HCT116 (cell line): ENCODE data around the gene APOBEC3C. TPM values are rescaled to one million over a fixed set of nuclear protein-coding genes. Genes with fewer than 3 reads are reported as not detected.
"Not testable (repeated sequence)": the region's sequence is repeated elsewhere in the genome, so short reads cannot be mapped to it uniquely, and the experiment has no call there.

Experiments
- ATAC-seq: fragments of 200-7000 bp; cut with Tn5 transposase; 2 replicates; pipeline ENCODE4 v1.9.1; 2020; ENCODE audit warnings: mild to moderate bottlenecking, moderate library complexity
- BruUV-seq: library from RNA; stranded (reverse); fragments of 400-500 nt; replicated peaks from 2 replicates; lab custom pipeline; 2021; lab: Mats Ljungman, UMichigan
- CTCF ChIA-PET: fragments of 300-600 bp; sonication (Branson Sonifier 250); formaldehyde crosslinking; loops from one replicate; lab custom pipeline; 2021; ENCODE audit warnings: antibody characterized with exemption; lab: Charles Lee
- POLR2A ChIA-PET: fragments of 300-600, 350-600 bp; sonication (Branson Sonifier 250); formaldehyde crosslinking; loops from one replicate; lab custom pipeline; 2021; ENCODE audit warnings: antibody characterized with exemption; lab: Charles Lee
- RAD21 ChIA-PET, 2 experiments: fragments of 300-600 bp; sonication (Branson Sonifier 250); formaldehyde crosslinking; loops; one replicate each; lab custom pipeline; 2023; ENCODE audit warnings: low total read pairs in 2 of 2; ENCODE audit not compliant: uncharacterized antibody in 2 of 2, unreplicated experiment in 2 of 2, low non-redundant PET in 1 of 2; lab: Charles Lee
- DNase-seq: peaks from one replicate; pipeline ENCODE4 v3.0.0-alpha.2; 2010; ENCODE audit warnings: low read depth, low spot score
- H2AFZ ChIP-seq: fragments of 200-600 bp; shearing (Covaris generic), sonication (generic); 2 replicates; pipeline ENCODE4 v1.6.1; 2017; ENCODE audit warnings: low read depth, mixed run types, mixed read lengths, antibody characterized with exemption, low read length; ENCODE audit not compliant: poor library complexity, severe bottlenecking
- H3K27ac ChIP-seq: 2 replicates; pipeline ENCODE4 v1.5.1; 2012; ENCODE audit warnings: low read depth, low read length
- H3K27me3 ChIP-seq: fragments of 200-600 bp; sonication (generic); 2 replicates; pipeline ENCODE4 v1.6.1; 2016; ENCODE audit warnings: mixed run types, low read length, mixed read lengths; ENCODE audit not compliant: insufficient read depth
- H3K36me3 ChIP-seq, 2 experiments: fragments of 200-500 bp in 1 of 2; fragments of 200-600 bp in 1 of 2; sonication (Bioruptor generic) in 1 of 2; sonication (generic) in 1 of 2; 2 replicates each; pipeline versions ENCODE4 v1.5.1 to v1.6.1; 2014 to 2016; ENCODE audit warnings: low read length in 2 of 2, inconsistent platforms in 1 of 2, mixed read lengths in 1 of 2, mixed run types in 1 of 2; ENCODE audit not compliant: insufficient read depth in 2 of 2, control insufficient read depth in 1 of 2
- H3K4me1 ChIP-seq, 2 experiments: fragments of 200-600 bp in 1 of 2; sonication (generic) in 1 of 2; 2 replicates each; pipeline versions ENCODE4 v1.5.1 to v1.6.1; 2012 to 2017; ENCODE audit warnings: low read length in 2 of 2, inconsistent platforms in 1 of 2, mild to moderate bottlenecking in 1 of 2, mixed read lengths in 1 of 2, mixed run types in 1 of 2, moderate library complexity in 1 of 2; ENCODE audit not compliant: insufficient read depth in 2 of 2, control insufficient read depth in 1 of 2
- H3K4me2 ChIP-seq: fragments of 200-600 bp; sonication (generic); 2 replicates; pipeline ENCODE4 v1.6.1; 2017; ENCODE audit warnings: mixed run types, low read length, mixed read lengths
- H3K4me3 ChIP-seq, 2 experiments: fragments of 200-600 bp in 1 of 2; sonication (generic) in 1 of 2; replicated peaks in 1 of 2; 2 replicates each; pipeline ENCODE4 v1.5.1; 2011 to 2016; ENCODE audit warnings: low read length in 2 of 2, control low read depth in 1 of 2, low read depth in 1 of 2, mild to moderate bottlenecking in 1 of 2, mixed read lengths in 1 of 2, mixed run types in 1 of 2
- H3K79me2 ChIP-seq: fragments of 200-600 bp; sonication (generic); 2 replicates; pipeline ENCODE4 v1.6.1; 2017; ENCODE audit warnings: mild to moderate bottlenecking, mixed run types, low read length, moderate library complexity, mixed read lengths; ENCODE audit not compliant: insufficient read depth
- H3K9ac ChIP-seq: fragments of 200-600 bp; sonication (generic); 2 replicates; pipeline ENCODE4 v1.6.1; 2016; ENCODE audit warnings: low read length, mixed read lengths
- H3K9me2 ChIP-seq: fragments of 200-600 bp; sonication (generic), shearing (Covaris generic); 2 replicates; pipeline ENCODE4 v1.6.1; 2017; ENCODE audit warnings: mixed run types, mild to moderate bottlenecking, moderate library complexity; ENCODE audit not compliant: insufficient read depth
- H3K9me3 ChIP-seq, 2 experiments: fragments of 200-500 bp in 1 of 2; fragments of 200-600 bp in 1 of 2; sonication (Bioruptor generic) in 1 of 2; sonication (generic) in 1 of 2; 2 replicates each; pipeline ENCODE4 v1.6.1; 2014 to 2017; ENCODE audit warnings: low read length in 2 of 2, mixed read lengths in 2 of 2, inconsistent platforms in 1 of 2, low read depth in 1 of 2, mild to moderate bottlenecking in 1 of 2, mixed run types in 1 of 2, moderate library complexity in 1 of 2; ENCODE audit not compliant: control insufficient read depth in 1 of 2, insufficient read depth in 1 of 2
- H4K20me1 ChIP-seq: fragments of 200-600 bp; sonication (generic), shearing (Covaris generic); 2 replicates; pipeline ENCODE4 v1.6.1; 2017; ENCODE audit warnings: mixed run types, mild to moderate bottlenecking, moderate library complexity; ENCODE audit not compliant: insufficient read depth
- ATF3 ChIP-seq: IDR thresholded peaks from 2 replicates; pipeline ENCODE4 v1.6.1; 2012
- CBX3 ChIP-seq: IDR thresholded peaks from 2 replicates; pipeline ENCODE4 v1.6.1; 2012; ENCODE audit warnings: low read depth
- CEBPB ChIP-seq: IDR thresholded peaks from 2 replicates; pipeline ENCODE4 v1.6.1; 2012; ENCODE audit warnings: low read depth
- EGR1 ChIP-seq: IDR thresholded peaks from 2 replicates; pipeline ENCODE4 v1.6.1; 2012; ENCODE audit warnings: low read depth
- ELF1 ChIP-seq: IDR thresholded peaks from 2 replicates; pipeline ENCODE4 v1.6.1; 2012; ENCODE audit warnings: low read depth, borderline replicate concordance
- EZH2phosphoT487 ChIP-seq: fragments of 200-600 bp; IDR thresholded peaks from 2 replicates; pipeline ENCODE4 v1.6.1; 2018; ENCODE audit warnings: antibody characterized with exemption, borderline replicate concordance
- FOSL1 ChIP-seq: IDR thresholded peaks from 2 replicates; pipeline ENCODE4 v1.6.1; 2012; ENCODE audit warnings: low read depth
- JUND ChIP-seq: IDR thresholded peaks from 2 replicates; pipeline ENCODE4 v1.6.1; 2012
- MAX ChIP-seq: IDR thresholded peaks from 2 replicates; pipeline ENCODE4 v1.6.1; 2012
- POLR2A ChIP-seq: IDR thresholded peaks from 2 replicates; pipeline ENCODE4 v1.7.0; 2011; ENCODE audit warnings: borderline replicate concordance; ENCODE audit not compliant: insufficient read depth, insufficient read length; ENCODE audit errors: extremely low read depth
- POLR2AphosphoS5 ChIP-seq: IDR thresholded peaks from 2 replicates; pipeline ENCODE4 v1.6.1; 2011; ENCODE audit warnings: mild to moderate bottlenecking, low read depth, low read length, moderate library complexity
- SIN3A ChIP-seq: IDR thresholded peaks from 2 replicates; pipeline ENCODE4 v1.6.1; 2012; ENCODE audit warnings: low read depth
- SP1 ChIP-seq: IDR thresholded peaks from 2 replicates; pipeline ENCODE4 v1.6.1; 2012; ENCODE audit warnings: low read depth
- SRF ChIP-seq: IDR thresholded peaks from 2 replicates; pipeline ENCODE4 v1.6.1; 2012; ENCODE audit warnings: low read depth
- intact Hi-C: fragments of 100-400 bp; cut with micrococcal nuclease; formaldehyde crosslinking; loops from 2 replicates; pipeline ENCODE4 v1.10.0; 2022
- total RNA-seq: library from RNA; stranded (reverse); gene quantifications from one replicate; pipeline ENCODE4 v1.2.1, GENCODE V29; 2021; ENCODE audit not compliant: unreplicated experiment

Gene APOBEC3C
- total RNA-seq, 1 experiment from 2014 or later: 40.2 TPM

GRCh38 chr22:38984784-38985757 lies 29.0 kb upstream of the APOBEC3C start:
- intact Hi-C loops, H4K20me1 ChIP-seq, BruUV-seq, H3K27me3 ChIP-seq, H2AFZ ChIP-seq, H3K9me2 ChIP-seq, H3K79me2 ChIP-seq, RAD21 ChIA-PET, H3K4me3 ChIP-seq, H3K36me3 ChIP-seq, H3K9me3 ChIP-seq: not testable (repeated sequence)
- Histone ChIP-seq H3K4me2 (peak overlapping the region; percentile 61), H3K9ac (peak overlapping the region; percentile 33), H3K4me1 (peaks cover 22 to 42% of the 10 kb centered on the region in 2 experiments), H3K27ac (peak overlapping the region; percentile 74)
- DNase-seq (peak; percentile 88), ATAC-seq (peak; percentile 71)
- ChIA-PET CTCF (interaction anchor here (0.7 to 0.8 kb wide), 2 partner anchors 115 to 216 kb away, joined by 3 read pairs; no protein-coding TSS in a partner anchor), POLR2A (interaction anchor here (0.9 to 1.2 kb wide), 2 partner anchors 17 to 334 kb away, joined by 3 to 5 read pairs; partner anchors contain the start of gene RPL3)
- TF ChIP-seq SP1 (peak; percentile 86), CEBPB (peak; percentile 82), MAX (peak; percentile 46; the same call in 1 of the 2 replicates), FOSL1 (peak; percentile 95), SIN3A (0 out of 2 replicates have a peak, but pooled peaks have one; percentile 58), CBX3 (peak; percentile 75), JUND (peak; percentile 93), POLR2AphosphoS5 (peak; percentile 46)

- CTCF ChIA-PET: no interaction called here
These were observed 27.4 kb upstream of the APOBEC3C start for GRCh38 chr22:38986629-38987028.

More at GRCh38 chr22:38986629-38987028, 27.4 kb upstream of the APOBEC3C start:
- no peak overlapping the region for H3K4me3 ChIP-seq
- intact Hi-C loops: no loop called here
- no peaks in the 10 kb centered on the region for H4K20me1 ChIP-seq
- no peak overlapping the region for H2AFZ ChIP-seq
- ATAC-seq (no peak), DNase-seq (no peak)
- ChIA-PET POLR2A (no interaction called here), RAD21 (no interaction called here)
- peaks cover 14 to 30% of the 10 kb centered on the region in 2 experiments for H3K4me1 ChIP-seq
- peaks cover 0 to 8% of the 10 kb centered on the region in 2 experiments; a peak in 1 of 4 replicates for H3K9me3 ChIP-seq
- no peak overlapping the region for H3K9ac ChIP-seq
- H3K79me2 ChIP-seq: no peaks in the 10 kb centered on the region
- no peaks in the 10 kb centered on the region for H3K9me2 ChIP-seq
- H3K4me2 ChIP-seq: no peak overlapping the region
- no peaks in the 10 kb centered on the region for H3K36me3 ChIP-seq
- H3K27me3 ChIP-seq: no peaks in the 10 kb centered on the region
- no peak for TF ChIP-seq SRF
- TF ChIP-seq ELF1: no peak
- TF ChIP-seq EGR1: no peak
- TF ChIP-seq CBX3: no peak
- TF ChIP-seq EZH2phosphoT487: no peak
- TF ChIP-seq CEBPB: no peak
- no peak for TF ChIP-seq ATF3
- no peak for TF ChIP-seq POLR2A
- TF ChIP-seq JUND: no peak
- no peak for TF ChIP-seq SIN3A
- H3K27ac ChIP-seq: no peak overlapping the region
- no TSS peak for BruUV-seq
